Gastroesophageal sphincter (tissue), 3 donors: ENCODE data around the gene KATNIP.

Experiments used
- CTCF ChIP-seq, 4 experiments: fragments of 200-600 bp in 2 of 4; fragments of 450-650 bp in 2 of 4; sonication (generic) in 1 of 4; IDR thresholded peaks; one replicate each; pipeline ENCODE4 v1.5.1; 2017 to 2019; ENCODE audit warnings: antibody characterized with exemption in 4 of 4, mild to moderate bottlenecking in 2 of 4, moderate library complexity in 2 of 4
- POLR2A ChIP-seq, 2 donors: fragments of 450-650 bp; IDR thresholded peaks; one replicate each; pipeline ENCODE4 v1.6.1; 2017; ENCODE audit warnings: antibody characterized with exemption in 2 of 2, mild to moderate bottlenecking in 2 of 2, moderate library complexity in 1 of 2

GRCh38 chr16:27598931-27599565 lies 49.1 kb downstream of the KATNIP start:
- TF ChIP-seq CTCF (IDR thresholded peaks at IDR 0.05) (no peak), POLR2A (IDR thresholded peaks at IDR 0.05) (no peak)
